WTC11 (cell line): ENCODE measurements around the gene NAV2. TPM values are rescaled to one million over a fixed set of nuclear protein-coding genes. Genes with fewer than 3 reads are reported as not detected.

Experiments
- ATAC-seq: fragments of 200-7000 bp; cut with Tn5 transposase; 2 replicates; pipeline ENCODE4 v1.10.0; 2021; ENCODE audit warnings: mild to moderate bottlenecking, moderate library complexity
- CTCF ChIA-PET: fragments of 300-600 bp; sonication (Branson Sonifier 250); formaldehyde crosslinking; loops from one replicate; lab custom pipeline; 2021; ENCODE audit warnings: antibody characterized with exemption; lab: Charles Lee
- POLR2A ChIA-PET: fragments of 350-600 bp; sonication (Branson Sonifier 250); formaldehyde crosslinking; loops from one replicate; lab custom pipeline; 2021; ENCODE audit warnings: antibody characterized with exemption; lab: Charles Lee
- DNase-seq: peaks from one replicate; pipeline ENCODE4 v3.0.0; 2021; ENCODE audit warnings: low spot score
- H3K27ac Mint-ChIP-seq: 2 replicates; pipeline ENCODE4 v1.8.0; 2021; ENCODE audit warnings: mixed read lengths
- H3K27me3 Mint-ChIP-seq: 2 replicates; pipeline ENCODE4 v1.8.0; 2021; ENCODE audit warnings: low read depth, mild to moderate bottlenecking, moderate library complexity, mixed read lengths
- H3K36me3 Mint-ChIP-seq: 2 replicates; pipeline ENCODE4 v1.8.0; 2021; ENCODE audit warnings: mixed read lengths
- H3K4me1 Mint-ChIP-seq: 2 replicates; pipeline ENCODE4 v1.8.0; 2022; ENCODE audit warnings: mixed read lengths
- H3K4me3 Mint-ChIP-seq: 2 replicates; pipeline ENCODE4 v1.8.0; 2021; ENCODE audit warnings: mild to moderate bottlenecking, moderate library complexity, mixed read lengths
- H3K9me3 Mint-ChIP-seq: 2 replicates; pipeline ENCODE4 v1.8.0; 2021; ENCODE audit warnings: mixed read lengths
- ELF4 ChIP-seq: sonication (generic); formaldehyde crosslinking; IDR thresholded peaks from 2 replicates; pipeline ENCODE4 v1.8.1; 2022; ENCODE audit warnings: low read depth, mild to moderate bottlenecking, moderate library complexity, missing genetic modification reagents
- FOXJ3 ChIP-seq: sonication (generic); formaldehyde crosslinking; IDR thresholded peaks from 2 replicates; pipeline ENCODE4 v1.9.0; 2021; ENCODE audit warnings: missing genetic modification reagents, mild to moderate bottlenecking, borderline replicate concordance
- GRHL2 ChIP-seq: fragments of 250-450 bp; sonication (Bioruptor Pico); IDR thresholded peaks from 2 replicates; pipeline ENCODE4 v1.8.0; 2022; ENCODE audit warnings: mild to moderate bottlenecking, moderate library complexity; ENCODE audit not compliant: insufficient replicate concordance, severe bottlenecking
- JAZF1 ChIP-seq: fragments of 250-450 bp; sonication (Bioruptor Pico); IDR thresholded peaks from 2 replicates; pipeline ENCODE4 v1.9.0; 2021; ENCODE audit warnings: moderate library complexity, mild to moderate bottlenecking, inconsistent platforms
- KAT7 ChIP-seq: sonication (generic); formaldehyde crosslinking; IDR thresholded peaks from 2 replicates; pipeline ENCODE4 v1.8.1; 2023; ENCODE audit warnings: missing genetic modification reagents, mild to moderate bottlenecking, borderline replicate concordance
- NFE2L1 ChIP-seq: sonication (generic); formaldehyde crosslinking; IDR thresholded peaks from 2 replicates; pipeline ENCODE4 v1.8.1; 2023; ENCODE audit warnings: missing genetic modification reagents
- NR3C1 ChIP-seq: sonication (generic); formaldehyde crosslinking; conservative IDR thresholded peaks from 2 replicates; pipeline ENCODE4 v1.8.1; 2023; ENCODE audit warnings: low read depth, mild to moderate bottlenecking, missing genetic modification reagents
- OVOL2 ChIP-seq: fragments of 250-450 bp; sonication (Bioruptor Pico); IDR thresholded peaks from 2 replicates; pipeline ENCODE4 v1.9.0; 2021; ENCODE audit warnings: mild to moderate bottlenecking, borderline replicate concordance
- ZNF138 ChIP-seq: sonication (generic); formaldehyde crosslinking; conservative IDR thresholded peaks from 2 replicates; pipeline ENCODE4 v1.8.1; 2022; ENCODE audit warnings: mild to moderate bottlenecking, moderate library complexity, missing genetic modification reagents
- ZNF416 ChIP-seq: fragments of 250-450 bp; sonication (Bioruptor Pico); IDR thresholded peaks from 2 replicates; pipeline ENCODE4 v1.9.0; 2021; ENCODE audit warnings: mild to moderate bottlenecking, inconsistent platforms
- total RNA-seq: library from RNA; stranded (reverse); gene quantifications from 3 replicates; pipeline ENCODE4 v1.2.3, GENCODE V29; 2021
- TF ChIP-seq, protein P1 (sequence below): sonication (generic); formaldehyde crosslinking; conservative IDR thresholded peaks from 2 replicates; pipeline ENCODE4 v1.8.1; 2023; ENCODE audit warnings: mild to moderate bottlenecking, low read depth, missing genetic modification reagents, moderate library complexity
- TF ChIP-seq, protein P2 (sequence below): sonication (generic); formaldehyde crosslinking; IDR thresholded peaks from 2 replicates; pipeline ENCODE4 v1.8.1; 2023; ENCODE audit warnings: mild to moderate bottlenecking, moderate library complexity, missing genetic modification reagents
- TF ChIP-seq, protein P3 (sequence below): sonication (generic); formaldehyde crosslinking; IDR thresholded peaks from 2 replicates; pipeline ENCODE4 v1.8.1; 2023; ENCODE audit warnings: mild to moderate bottlenecking, missing genetic modification reagents, moderate library complexity
- TF ChIP-seq, protein P4 (sequence below): sonication (generic); formaldehyde crosslinking; IDR thresholded peaks from 2 replicates; pipeline ENCODE4 v1.8.0; 2023; ENCODE audit warnings: missing genetic modification reagents
- TF ChIP-seq, protein P5 (sequence below): sonication (generic); formaldehyde crosslinking; IDR thresholded peaks from 2 replicates; pipeline ENCODE4 v1.8.0; 2022; ENCODE audit warnings: mild to moderate bottlenecking, missing genetic modification reagents
- TF ChIP-seq, protein P6 (sequence below): sonication (generic); formaldehyde crosslinking; IDR thresholded peaks from 2 replicates; pipeline ENCODE4 v1.8.0; 2023; ENCODE audit warnings: mild to moderate bottlenecking, missing genetic modification reagents
- TF ChIP-seq, protein P7 (sequence below): sonication (generic); formaldehyde crosslinking; IDR thresholded peaks from 2 replicates; pipeline ENCODE4 v1.8.1; 2022; ENCODE audit warnings: mild to moderate bottlenecking, moderate library complexity, missing genetic modification reagents

Gene NAV2
- total RNA-seq, 1 experiment from 2014 or later: 42.8 TPM

DNA sequence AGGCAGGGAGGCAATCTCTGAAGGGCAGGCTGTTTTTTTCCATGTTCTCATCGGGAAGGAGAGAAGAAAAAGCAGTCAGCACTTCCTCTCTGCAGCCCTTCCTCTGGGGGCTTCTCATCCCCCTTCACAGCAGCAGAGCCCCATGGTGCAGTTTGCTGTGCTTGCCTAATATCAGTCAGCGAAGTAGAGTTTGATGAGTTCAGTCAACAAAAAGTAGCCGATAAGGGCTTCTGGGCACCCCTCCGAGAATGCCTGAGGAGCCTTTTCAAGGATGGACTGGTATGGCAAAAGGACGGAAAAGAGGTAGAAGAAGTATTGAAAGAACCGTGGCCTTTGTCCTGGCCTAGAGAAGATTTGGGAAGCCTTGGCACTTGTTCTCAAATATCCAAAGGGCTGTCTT, 55.6 kb downstream of the NAV2 start:
- DNase-seq (no peak), ATAC-seq (no peak)
- H3K4me1 Mint-ChIP-seq: peaks cover 54% of the 10 kb centered on the region

More for the DNA sequence above, 55.6 kb downstream of the NAV2 start:
- Mint-ChIP-seq H3K36me3 (no peaks in the 10 kb centered on the region), H3K4me3 (no peak overlapping the region), H3K27me3 (peaks cover 12% of the 10 kb centered on the region), H3K27ac (no peak overlapping the region), H3K9me3 (no peaks in the 10 kb centered on the region)
- no peak for TF ChIP-seq ELF4
- TF ChIP-seq FOXJ3: no peak
- no peak for TF ChIP-seq GRHL2 (CRISPR knock-in tag)
- TF ChIP-seq JAZF1 (CRISPR knock-in tag): no peak
- TF ChIP-seq, protein P1, sequence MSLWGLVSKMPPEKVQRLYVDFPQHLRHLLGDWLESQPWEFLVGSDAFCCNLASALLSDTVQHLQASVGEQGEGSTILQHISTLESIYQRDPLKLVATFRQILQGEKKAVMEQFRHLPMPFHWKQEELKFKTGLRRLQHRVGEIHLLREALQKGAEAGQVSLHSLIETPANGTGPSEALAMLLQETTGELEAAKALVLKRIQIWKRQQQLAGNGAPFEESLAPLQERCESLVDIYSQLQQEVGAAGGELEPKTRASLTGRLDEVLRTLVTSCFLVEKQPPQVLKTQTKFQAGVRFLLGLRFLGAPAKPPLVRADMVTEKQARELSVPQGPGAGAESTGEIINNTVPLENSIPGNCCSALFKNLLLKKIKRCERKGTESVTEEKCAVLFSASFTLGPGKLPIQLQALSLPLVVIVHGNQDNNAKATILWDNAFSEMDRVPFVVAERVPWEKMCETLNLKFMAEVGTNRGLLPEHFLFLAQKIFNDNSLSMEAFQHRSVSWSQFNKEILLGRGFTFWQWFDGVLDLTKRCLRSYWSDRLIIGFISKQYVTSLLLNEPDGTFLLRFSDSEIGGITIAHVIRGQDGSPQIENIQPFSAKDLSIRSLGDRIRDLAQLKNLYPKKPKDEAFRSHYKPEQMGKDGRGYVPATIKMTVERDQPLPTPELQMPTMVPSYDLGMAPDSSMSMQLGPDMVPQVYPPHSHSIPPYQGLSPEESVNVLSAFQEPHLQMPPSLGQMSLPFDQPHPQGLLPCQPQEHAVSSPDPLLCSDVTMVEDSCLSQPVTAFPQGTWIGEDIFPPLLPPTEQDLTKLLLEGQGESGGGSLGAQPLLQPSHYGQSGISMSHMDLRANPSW (CRISPR knock-in tag): no peak
- TF ChIP-seq, protein P2, sequence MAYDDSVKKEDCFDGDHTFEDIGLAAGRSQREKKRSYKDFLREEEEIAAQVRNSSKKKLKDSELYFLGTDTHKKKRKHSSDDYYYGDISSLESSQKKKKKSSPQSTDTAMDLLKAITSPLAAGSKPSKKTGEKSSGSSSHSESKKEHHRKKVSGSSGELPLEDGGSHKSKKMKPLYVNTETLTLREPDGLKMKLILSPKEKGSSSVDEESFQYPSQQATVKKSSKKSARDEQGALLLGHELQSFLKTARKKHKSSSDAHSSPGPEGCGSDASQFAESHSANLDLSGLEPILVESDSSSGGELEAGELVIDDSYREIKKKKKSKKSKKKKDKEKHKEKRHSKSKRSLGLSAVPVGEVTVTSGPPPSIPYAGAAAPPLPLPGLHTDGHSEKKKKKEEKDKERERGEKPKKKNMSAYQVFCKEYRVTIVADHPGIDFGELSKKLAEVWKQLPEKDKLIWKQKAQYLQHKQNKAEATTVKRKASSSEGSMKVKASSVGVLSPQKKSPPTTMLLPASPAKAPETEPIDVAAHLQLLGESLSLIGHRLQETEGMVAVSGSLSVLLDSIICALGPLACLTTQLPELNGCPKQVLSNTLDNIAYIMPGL: no peak
- TF ChIP-seq, protein P3, sequence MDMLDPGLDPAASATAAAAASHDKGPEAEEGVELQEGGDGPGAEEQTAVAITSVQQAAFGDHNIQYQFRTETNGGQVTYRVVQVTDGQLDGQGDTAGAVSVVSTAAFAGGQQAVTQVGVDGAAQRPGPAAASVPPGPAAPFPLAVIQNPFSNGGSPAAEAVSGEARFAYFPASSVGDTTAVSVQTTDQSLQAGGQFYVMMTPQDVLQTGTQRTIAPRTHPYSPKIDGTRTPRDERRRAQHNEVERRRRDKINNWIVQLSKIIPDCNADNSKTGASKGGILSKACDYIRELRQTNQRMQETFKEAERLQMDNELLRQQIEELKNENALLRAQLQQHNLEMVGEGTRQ (CRISPR knock-in tag): no peak
- TF ChIP-seq KAT7 (CRISPR knock-in tag): no peak
- no peak for TF ChIP-seq ZNF416 (CRISPR knock-in tag)
- TF ChIP-seq, protein P4, sequence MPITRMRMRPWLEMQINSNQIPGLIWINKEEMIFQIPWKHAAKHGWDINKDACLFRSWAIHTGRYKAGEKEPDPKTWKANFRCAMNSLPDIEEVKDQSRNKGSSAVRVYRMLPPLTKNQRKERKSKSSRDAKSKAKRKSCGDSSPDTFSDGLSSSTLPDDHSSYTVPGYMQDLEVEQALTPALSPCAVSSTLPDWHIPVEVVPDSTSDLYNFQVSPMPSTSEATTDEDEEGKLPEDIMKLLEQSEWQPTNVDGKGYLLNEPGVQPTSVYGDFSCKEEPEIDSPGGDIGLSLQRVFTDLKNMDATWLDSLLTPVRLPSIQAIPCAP (CRISPR knock-in tag): no peak
- TF ChIP-seq, protein P5, sequence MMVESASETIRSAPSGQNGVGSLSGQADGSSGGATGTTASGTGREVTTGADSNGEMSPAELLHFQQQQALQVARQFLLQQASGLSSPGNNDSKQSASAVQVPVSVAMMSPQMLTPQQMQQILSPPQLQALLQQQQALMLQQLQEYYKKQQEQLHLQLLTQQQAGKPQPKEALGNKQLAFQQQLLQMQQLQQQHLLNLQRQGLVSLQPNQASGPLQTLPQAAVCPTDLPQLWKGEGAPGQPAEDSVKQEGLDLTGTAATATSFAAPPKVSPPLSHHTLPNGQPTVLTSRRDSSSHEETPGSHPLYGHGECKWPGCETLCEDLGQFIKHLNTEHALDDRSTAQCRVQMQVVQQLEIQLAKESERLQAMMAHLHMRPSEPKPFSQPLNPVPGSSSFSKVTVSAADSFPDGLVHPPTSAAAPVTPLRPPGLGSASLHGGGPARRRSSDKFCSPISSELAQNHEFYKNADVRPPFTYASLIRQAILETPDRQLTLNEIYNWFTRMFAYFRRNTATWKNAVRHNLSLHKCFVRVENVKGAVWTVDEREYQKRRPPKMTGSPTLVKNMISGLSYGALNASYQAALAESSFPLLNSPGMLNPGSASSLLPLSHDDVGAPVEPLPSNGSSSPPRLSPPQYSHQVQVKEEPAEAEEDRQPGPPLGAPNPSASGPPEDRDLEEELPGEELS (CRISPR knock-in tag): no peak
- TF ChIP-seq NR3C1 (CRISPR knock-in tag): no peak
- TF ChIP-seq NFE2L1 (CRISPR knock-in tag): no peak
- TF ChIP-seq, protein P6, sequence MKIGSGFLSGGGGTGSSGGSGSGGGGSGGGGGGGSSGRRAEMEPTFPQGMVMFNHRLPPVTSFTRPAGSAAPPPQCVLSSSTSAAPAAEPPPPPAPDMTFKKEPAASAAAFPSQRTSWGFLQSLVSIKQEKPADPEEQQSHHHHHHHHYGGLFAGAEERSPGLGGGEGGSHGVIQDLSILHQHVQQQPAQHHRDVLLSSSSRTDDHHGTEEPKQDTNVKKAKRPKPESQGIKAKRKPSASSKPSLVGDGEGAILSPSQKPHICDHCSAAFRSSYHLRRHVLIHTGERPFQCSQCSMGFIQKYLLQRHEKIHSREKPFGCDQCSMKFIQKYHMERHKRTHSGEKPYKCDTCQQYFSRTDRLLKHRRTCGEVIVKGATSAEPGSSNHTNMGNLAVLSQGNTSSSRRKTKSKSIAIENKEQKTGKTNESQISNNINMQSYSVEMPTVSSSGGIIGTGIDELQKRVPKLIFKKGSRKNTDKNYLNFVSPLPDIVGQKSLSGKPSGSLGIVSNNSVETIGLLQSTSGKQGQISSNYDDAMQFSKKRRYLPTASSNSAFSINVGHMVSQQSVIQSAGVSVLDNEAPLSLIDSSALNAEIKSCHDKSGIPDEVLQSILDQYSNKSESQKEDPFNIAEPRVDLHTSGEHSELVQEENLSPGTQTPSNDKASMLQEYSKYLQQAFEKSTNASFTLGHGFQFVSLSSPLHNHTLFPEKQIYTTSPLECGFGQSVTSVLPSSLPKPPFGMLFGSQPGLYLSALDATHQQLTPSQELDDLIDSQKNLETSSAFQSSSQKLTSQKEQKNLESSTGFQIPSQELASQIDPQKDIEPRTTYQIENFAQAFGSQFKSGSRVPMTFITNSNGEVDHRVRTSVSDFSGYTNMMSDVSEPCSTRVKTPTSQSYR (CRISPR knock-in tag): no peak
- no peak for TF ChIP-seq OVOL2
- TF ChIP-seq, protein P7, sequence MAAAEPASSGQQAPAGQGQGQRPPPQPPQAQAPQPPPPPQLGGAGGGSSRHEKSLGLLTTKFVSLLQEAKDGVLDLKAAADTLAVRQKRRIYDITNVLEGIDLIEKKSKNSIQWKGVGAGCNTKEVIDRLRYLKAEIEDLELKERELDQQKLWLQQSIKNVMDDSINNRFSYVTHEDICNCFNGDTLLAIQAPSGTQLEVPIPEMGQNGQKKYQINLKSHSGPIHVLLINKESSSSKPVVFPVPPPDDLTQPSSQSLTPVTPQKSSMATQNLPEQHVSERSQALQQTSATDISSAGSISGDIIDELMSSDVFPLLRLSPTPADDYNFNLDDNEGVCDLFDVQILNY (CRISPR knock-in tag): no peak
- no peak for TF ChIP-seq ZNF138
- ChIA-PET POLR2A (no interaction called here), CTCF (no interaction called here)
